Bronchial epithelial cell (primary cell): Measurements from ENCODE around the gene UST. TPM values are rescaled to one million over a fixed set of nuclear protein-coding genes. Genes with fewer than 3 reads are reported as not detected.

Experiments
- DNase-seq: peaks from one replicate; pipeline ENCODE4 v3.0.0-alpha.2; 2010; ENCODE audit warnings: low read depth
- FAIRE-seq: peaks from 2 replicates; lab custom pipeline; 2011; peaks lifted over from hg19 to GRCh38; lab: Jason Lieb, UNC
- H3K27me3 ChIP-seq: 2 replicates; pipeline ENCODE4 v1.5.1; 2011; ENCODE audit warnings: low read length; ENCODE audit not compliant: control insufficient read depth, insufficient read depth
- H3K36me3 ChIP-seq: 2 replicates; pipeline ENCODE4 v1.5.1; 2011; ENCODE audit warnings: low read length; ENCODE audit not compliant: control insufficient read depth, insufficient read depth
- H3K4me3 ChIP-seq: 2 replicates; pipeline ENCODE4 v1.5.1; 2011; ENCODE audit warnings: mild to moderate bottlenecking, low read depth, low read length, control low read depth
- total RNA-seq: library from RNA; depleted of rRNA; stranded (reverse); fragments of >200 nt; gene quantifications from 2 replicates; pipeline ENCODE4 v1.2.1, GENCODE V29; 2014
- TF ChIP-seq, protein P1 (sequence below): IDR thresholded peaks from 2 replicates; pipeline ENCODE4 v1.5.1; 2011; ENCODE audit warnings: mild to moderate bottlenecking, moderate library complexity, low read length, control low read depth, inconsistent platforms; ENCODE audit not compliant: insufficient read depth, severe bottlenecking

UST gene
- total RNA-seq, 1 donor from 2014 or later = 18.7 TPM

DNA sequence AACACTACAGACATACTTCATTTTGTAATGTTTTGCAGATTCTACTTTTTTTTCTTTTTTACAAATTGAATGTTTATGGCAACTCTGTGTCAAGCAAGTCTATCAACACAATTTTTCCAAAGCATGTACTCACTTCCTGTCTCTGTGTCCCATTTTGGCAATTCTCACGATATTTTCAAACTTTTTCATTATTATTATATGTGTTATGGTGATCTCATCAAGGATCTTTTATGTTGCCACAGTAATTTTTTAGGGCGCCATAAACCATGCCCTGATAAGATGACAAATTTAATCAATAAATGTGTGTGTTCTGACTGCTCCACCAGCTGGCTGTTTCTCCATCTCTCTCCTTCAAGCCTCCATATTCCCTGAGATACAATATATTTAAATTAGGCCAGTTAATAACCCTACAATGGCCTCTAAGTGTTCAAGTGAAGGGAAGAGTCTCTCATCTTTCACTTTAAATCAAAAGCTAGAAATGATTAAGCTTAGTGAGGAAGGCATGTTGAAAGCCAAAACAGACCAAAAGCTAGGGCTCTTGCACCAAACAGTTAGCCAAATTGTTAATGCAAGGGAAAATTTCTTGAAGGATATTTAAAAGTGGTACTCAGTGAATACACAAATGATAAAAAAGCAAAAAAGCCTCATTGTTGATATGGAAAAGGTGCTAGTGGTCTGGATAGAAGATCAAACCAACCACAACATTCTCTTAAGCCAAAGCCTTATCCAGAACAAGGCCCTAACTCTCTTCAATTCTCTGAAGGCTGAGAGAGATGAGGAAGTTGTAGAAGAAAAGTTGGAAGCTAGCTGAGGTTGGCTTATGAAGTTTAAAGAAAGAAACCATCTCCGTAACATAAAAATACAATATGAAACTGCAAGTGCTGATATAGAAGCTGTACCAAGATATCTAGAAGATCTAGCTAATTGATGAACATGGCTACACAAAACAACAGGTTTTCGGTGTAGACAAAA lies 376.3 kb downstream of the UST start:
- H3K27me3 ChIP-seq = no peaks in the 10 kb centered on the region
- TF ChIP-seq, protein P1, sequence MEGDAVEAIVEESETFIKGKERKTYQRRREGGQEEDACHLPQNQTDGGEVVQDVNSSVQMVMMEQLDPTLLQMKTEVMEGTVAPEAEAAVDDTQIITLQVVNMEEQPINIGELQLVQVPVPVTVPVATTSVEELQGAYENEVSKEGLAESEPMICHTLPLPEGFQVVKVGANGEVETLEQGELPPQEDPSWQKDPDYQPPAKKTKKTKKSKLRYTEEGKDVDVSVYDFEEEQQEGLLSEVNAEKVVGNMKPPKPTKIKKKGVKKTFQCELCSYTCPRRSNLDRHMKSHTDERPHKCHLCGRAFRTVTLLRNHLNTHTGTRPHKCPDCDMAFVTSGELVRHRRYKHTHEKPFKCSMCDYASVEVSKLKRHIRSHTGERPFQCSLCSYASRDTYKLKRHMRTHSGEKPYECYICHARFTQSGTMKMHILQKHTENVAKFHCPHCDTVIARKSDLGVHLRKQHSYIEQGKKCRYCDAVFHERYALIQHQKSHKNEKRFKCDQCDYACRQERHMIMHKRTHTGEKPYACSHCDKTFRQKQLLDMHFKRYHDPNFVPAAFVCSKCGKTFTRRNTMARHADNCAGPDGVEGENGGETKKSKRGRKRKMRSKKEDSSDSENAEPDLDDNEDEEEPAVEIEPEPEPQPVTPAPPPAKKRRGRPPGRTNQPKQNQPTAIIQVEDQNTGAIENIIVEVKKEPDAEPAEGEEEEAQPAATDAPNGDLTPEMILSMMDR = no peak
- H3K36me3 ChIP-seq = no peaks in the 10 kb centered on the region
- DNase-seq (no peak), FAIRE-seq (no peak)
- no peak overlapping the region for H3K4me3 ChIP-seq

DNA sequence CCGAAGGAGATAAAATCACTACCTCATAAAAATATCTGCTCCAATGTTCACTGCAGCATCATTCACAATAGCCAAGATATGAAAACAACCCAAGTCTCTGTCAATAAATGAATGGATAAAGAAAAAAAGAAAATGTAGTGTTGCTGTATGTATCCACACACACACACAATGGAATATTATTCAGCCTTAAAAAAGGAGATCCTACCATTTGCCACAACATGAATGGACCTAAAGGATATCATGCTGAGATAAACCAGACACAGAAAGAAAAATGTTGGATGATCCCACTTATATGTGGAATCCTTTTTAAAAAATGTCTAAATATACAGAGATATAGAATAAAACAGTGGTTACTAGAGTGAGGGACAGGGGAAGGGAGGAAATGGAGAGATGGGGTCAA lies 378.5 kb downstream of the UST start:
- FAIRE-seq (no peak), DNase-seq (no peak)
- H3K36me3 ChIP-seq = no peaks in the 10 kb centered on the region
- TF ChIP-seq, protein P1 = no peak
- no peaks in the 10 kb centered on the region for H3K27me3 ChIP-seq
- H3K4me3 ChIP-seq = no peak overlapping the region
